ENCODE results near the gene GOT1. TPM values are rescaled to one million over a fixed set of nuclear protein-coding genes. Genes with fewer than 3 reads are reported as not detected.

GOT1 gene
- polyA plus RNA-seq, 3 donors: 2.6 to 10.4 (median 8.2) TPM

DNA sequence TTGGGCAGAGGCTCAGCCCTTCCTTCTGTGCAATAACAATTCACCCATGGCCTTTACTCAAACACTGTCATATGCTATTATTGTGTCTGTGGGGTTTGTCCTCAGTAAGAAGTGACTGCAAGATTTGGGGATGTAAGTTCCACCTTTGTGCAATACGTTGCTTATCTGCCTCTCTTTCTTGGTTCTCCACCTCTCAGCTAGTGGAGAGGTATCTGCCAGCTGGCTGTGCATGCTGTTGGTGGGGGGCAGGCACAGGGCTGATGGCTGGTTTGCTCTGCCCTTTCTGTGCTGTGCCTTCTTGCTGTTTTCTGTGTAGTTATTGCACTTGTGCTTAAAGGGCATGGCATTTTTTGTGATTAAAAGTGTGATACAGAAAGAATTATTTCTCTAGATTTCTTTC is 65.1 kb downstream of the GOT1 start:
- no peak overlapping the region for H3K27ac ChIP-seq (ENCODE audit: low read depth in 1 of 2, low read length in 2 of 2)
- H3K4me2 ChIP-seq (replicated peaks; ENCODE audit: extremely low read depth, low read length, poor library complexity, severe bottlenecking): no peak overlapping the region
- Mint-ChIP-seq H3K4me3 (no peak overlapping the region), H3K27ac (no peak overlapping the region), H3K27me3 (ENCODE audit: low read depth in 3 of 3) (peaks cover 1 to 4% (median 2%) of the 10 kb centered on the region in 3 donors), H3K36me3 (no peaks in the 10 kb centered on the region), H3K4me1 (peaks cover 7% of the 10 kb centered on the region), H3K9me3 (peaks cover 0 to 2% (median 0%) of the 10 kb centered on the region in 7 donors)
- H3K36me3 ChIP-seq (replicated peaks in 1 of 2; ENCODE audit: control insufficient read depth in 1 of 2, insufficient read depth in 2 of 2, low read length in 2 of 2): no peaks in the 10 kb centered on the region
- no peaks in the 10 kb centered on the region for H3K27me3 ChIP-seq (ENCODE audit: control insufficient read depth in 2 of 2, insufficient read depth in 2 of 2, low read length in 2 of 2)
- H4K20me1 ChIP-seq (ENCODE audit: insufficient read depth, low read length): no peaks in the 10 kb centered on the region
- no peak for DNase-seq
- no peaks in the 10 kb centered on the region for H3K79me2 ChIP-seq (ENCODE audit: insufficient read depth, low read length)
- H3K4me3 ChIP-seq (replicated peaks in 1 of 3; ENCODE audit: low read depth in 2 of 3, low read length in 3 of 3): no peak overlapping the region
- peaks cover 0 to 4% of the 10 kb centered on the region in 2 donors for H3K4me1 ChIP-seq (ENCODE audit: control insufficient read depth in 1 of 2, insufficient read depth in 2 of 2, low read length in 2 of 2)
- H2AFZ ChIP-seq (ENCODE audit: insufficient read depth, low read depth, low read length, poor library complexity, severe bottlenecking): no peak overlapping the region
- H3K9me3 ChIP-seq (replicated peaks in 1 of 2; ENCODE audit: control insufficient read depth in 1 of 2, insufficient read depth in 1 of 2, low read length in 2 of 2): no peaks in the 10 kb centered on the region
- WGBS (ENCODE audit: insufficient coverage): no CpG with 5 or more reads among the region's 1 CpG
- H3K9ac ChIP-seq (ENCODE audit: insufficient read depth, low read length, poor library complexity, severe bottlenecking): no peak overlapping the region
- intact Hi-C loops (cut with micrococcal nuclease): no loop called here
- TF ChIP-seq, protein P1, sequence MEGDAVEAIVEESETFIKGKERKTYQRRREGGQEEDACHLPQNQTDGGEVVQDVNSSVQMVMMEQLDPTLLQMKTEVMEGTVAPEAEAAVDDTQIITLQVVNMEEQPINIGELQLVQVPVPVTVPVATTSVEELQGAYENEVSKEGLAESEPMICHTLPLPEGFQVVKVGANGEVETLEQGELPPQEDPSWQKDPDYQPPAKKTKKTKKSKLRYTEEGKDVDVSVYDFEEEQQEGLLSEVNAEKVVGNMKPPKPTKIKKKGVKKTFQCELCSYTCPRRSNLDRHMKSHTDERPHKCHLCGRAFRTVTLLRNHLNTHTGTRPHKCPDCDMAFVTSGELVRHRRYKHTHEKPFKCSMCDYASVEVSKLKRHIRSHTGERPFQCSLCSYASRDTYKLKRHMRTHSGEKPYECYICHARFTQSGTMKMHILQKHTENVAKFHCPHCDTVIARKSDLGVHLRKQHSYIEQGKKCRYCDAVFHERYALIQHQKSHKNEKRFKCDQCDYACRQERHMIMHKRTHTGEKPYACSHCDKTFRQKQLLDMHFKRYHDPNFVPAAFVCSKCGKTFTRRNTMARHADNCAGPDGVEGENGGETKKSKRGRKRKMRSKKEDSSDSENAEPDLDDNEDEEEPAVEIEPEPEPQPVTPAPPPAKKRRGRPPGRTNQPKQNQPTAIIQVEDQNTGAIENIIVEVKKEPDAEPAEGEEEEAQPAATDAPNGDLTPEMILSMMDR (IDR thresholded peaks at IDR 0.05): no peak

DNA sequence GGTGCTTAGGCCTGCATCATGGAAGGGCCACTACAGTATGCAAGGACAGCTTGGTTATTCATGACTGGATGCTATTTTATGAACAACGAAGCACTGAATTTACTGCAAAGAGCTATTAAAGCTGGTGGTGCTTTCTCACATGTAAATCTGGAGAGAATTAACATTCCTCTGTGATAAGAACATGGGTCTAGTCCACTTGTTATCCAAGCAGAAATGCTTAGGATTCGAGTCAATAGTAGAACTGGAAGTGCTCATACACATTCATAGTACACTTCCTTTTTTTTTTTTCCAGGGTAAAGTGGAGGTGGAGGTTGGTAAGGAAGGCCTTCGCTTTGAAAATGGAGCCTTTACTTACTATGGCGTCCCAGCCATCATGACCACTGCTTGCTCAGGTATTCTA is 66.3 kb downstream of the GOT1 start:
- peaks cover 9% of the 10 kb centered on the region for H3K4me1 Mint-ChIP-seq
- no peak overlapping the region for H3K4me3 ChIP-seq (replicated peaks in 1 of 3; ENCODE audit: low read depth in 2 of 3, low read length in 3 of 3)
- intact Hi-C loops (cut with micrococcal nuclease): no loop called here
- H3K9ac ChIP-seq (ENCODE audit: insufficient read depth, low read length, poor library complexity, severe bottlenecking): no peak overlapping the region
- no peaks in the 10 kb centered on the region for H3K9me3 ChIP-seq (replicated peaks in 1 of 2; ENCODE audit: control insufficient read depth in 1 of 2, insufficient read depth in 1 of 2, low read length in 2 of 2)
- no peaks in the 10 kb centered on the region for H3K79me2 ChIP-seq (ENCODE audit: insufficient read depth, low read length)
- no peak overlapping the region for H2AFZ ChIP-seq (ENCODE audit: insufficient read depth, low read depth, low read length, poor library complexity, severe bottlenecking)
- no peaks in the 10 kb centered on the region for H4K20me1 ChIP-seq (ENCODE audit: insufficient read depth, low read length)
- H3K4me2 ChIP-seq (replicated peaks; ENCODE audit: extremely low read depth, low read length, poor library complexity, severe bottlenecking): no peak overlapping the region
- H3K27ac ChIP-seq (ENCODE audit: low read depth in 1 of 2, low read length in 2 of 2): no peak overlapping the region
- 86% methylated on average over 1 of the region's 4 CpGs for WGBS (ENCODE audit: insufficient coverage)
- H3K4me1 ChIP-seq (ENCODE audit: control insufficient read depth in 1 of 2, insufficient read depth in 2 of 2, low read length in 2 of 2): peaks cover 0 to 4% of the 10 kb centered on the region in 2 donors
- H3K27me3 ChIP-seq (ENCODE audit: control insufficient read depth in 2 of 2, insufficient read depth in 2 of 2, low read length in 2 of 2): no peaks in the 10 kb centered on the region
- peaks cover 0 to 2% (median 0%) of the 10 kb centered on the region in 7 donors for H3K9me3 Mint-ChIP-seq
- H3K36me3 ChIP-seq (replicated peaks in 1 of 2; ENCODE audit: control insufficient read depth in 1 of 2, insufficient read depth in 2 of 2, low read length in 2 of 2): no peaks in the 10 kb centered on the region
- H3K27ac Mint-ChIP-seq: no peak overlapping the region
- TF ChIP-seq, protein P1 (IDR thresholded peaks at IDR 0.05): no peak
- DNase-seq: no peak
- peaks cover 1 to 6% (median 2%) of the 10 kb centered on the region in 3 donors for H3K27me3 Mint-ChIP-seq (ENCODE audit: low read depth in 3 of 3)
- H3K4me3 Mint-ChIP-seq: no peak overlapping the region
- no peaks in the 10 kb centered on the region for H3K36me3 Mint-ChIP-seq

Measured in CD14-positive monocyte (primary cell).